ENCODE results near the gene SEMA3E. TPM values are rescaled to one million over a fixed set of nuclear protein-coding genes. Genes with fewer than 3 reads are reported as not detected.

The SEMA3E gene
- total and polyA plus RNA-seq, 2 experiments from 2014 or later: 7.0 to 14.0 TPM

- Histone ChIP-seq H3K4me1 (ENCODE audit: insufficient read depth) (no peaks in the 10 kb centered on the region), H2AFZ (no peak overlapping the region), H3K27me3 (no peaks in the 10 kb centered on the region), H3K36me3 (replicated peaks; ENCODE audit: insufficient read depth, low read depth) (no peaks in the 10 kb centered on the region), H3K4me2 (no peak overlapping the region), H3K79me2 (no peaks in the 10 kb centered on the region), H3K27ac (no peak overlapping the region), H3K9me2 (replicated peaks; ENCODE audit: insufficient read depth) (no peaks in the 10 kb centered on the region), H4K20me1 (ENCODE audit: insufficient read depth, poor library complexity, severe bottlenecking) (no peaks in the 10 kb centered on the region), H3K9me3 (ENCODE audit: low read depth) (no peaks in the 10 kb centered on the region), H3K4me3 (no peak overlapping the region)
- DNase-seq (ENCODE audit: low spot score): no peak
- no peak for TF ChIP-seq EZH2phosphoT487 (IDR thresholded peaks at IDR 0.05; ENCODE audit: low read depth, severe bottlenecking, unreplicated experiment)
- TF ChIP-seq CTCF (IDR thresholded peaks at IDR 0.05; ENCODE audit: poor library complexity): no peak
- TF ChIP-seq EZH2 (IDR thresholded peaks at IDR 0.05; ENCODE audit: borderline replicate concordance): no peak
- 82% methylated on average over 1 of the region's 1 CpG for WGBS (ENCODE audit: low lambda C conversion rate, missing lambda C conversion rate)
Observed at GRCh38 chr7:83599131-83599530, 49.8 kb downstream of the SEMA3E start.

GRCh38 chr7:83593921-83594475 is 54.9 kb downstream of the SEMA3E start:
- H3K4me1 ChIP-seq (ENCODE audit: insufficient read depth): no peaks in the 10 kb centered on the region
- H3K9me2 ChIP-seq (replicated peaks; ENCODE audit: insufficient read depth): no peaks in the 10 kb centered on the region
- 86% methylated on average over 4 of the region's 4 CpGs for whole genome bisulfite sequencing (ENCODE audit: low lambda C conversion rate, missing lambda C conversion rate)
- no peaks in the 10 kb centered on the region for H3K27me3 ChIP-seq
- H3K36me3 ChIP-seq (replicated peaks; ENCODE audit: insufficient read depth, low read depth): no peaks in the 10 kb centered on the region
- no peak for TF ChIP-seq EZH2phosphoT487 (IDR thresholded peaks at IDR 0.05; ENCODE audit: low read depth, severe bottlenecking, unreplicated experiment)
- TF ChIP-seq CTCF (IDR thresholded peaks at IDR 0.05; ENCODE audit: poor library complexity): no peak
- TF ChIP-seq EZH2 (IDR thresholded peaks at IDR 0.05; ENCODE audit: borderline replicate concordance): no peak
- no peak overlapping the region for H3K4me3 ChIP-seq
- H4K20me1 ChIP-seq (ENCODE audit: insufficient read depth, poor library complexity, severe bottlenecking): no peaks in the 10 kb centered on the region
- no peaks in the 10 kb centered on the region for H3K79me2 ChIP-seq
- DNase-seq (ENCODE audit: low spot score): no peak
- no peak overlapping the region for H3K4me2 ChIP-seq
- H2AFZ ChIP-seq: no peak overlapping the region
- no peaks in the 10 kb centered on the region for H3K9me3 ChIP-seq (ENCODE audit: low read depth)
- no peak overlapping the region for H3K27ac ChIP-seq

- no peak for TF ChIP-seq CTCF (IDR thresholded peaks at IDR 0.05; ENCODE audit: poor library complexity)
- TF ChIP-seq EZH2phosphoT487 (IDR thresholded peaks at IDR 0.05; ENCODE audit: low read depth, severe bottlenecking, unreplicated experiment): no peak
- TF ChIP-seq EZH2 (IDR thresholded peaks at IDR 0.05; ENCODE audit: borderline replicate concordance): no peak
- H3K4me1 ChIP-seq (ENCODE audit: insufficient read depth): no peaks in the 10 kb centered on the region
- no peaks in the 10 kb centered on the region for H3K36me3 ChIP-seq (replicated peaks; ENCODE audit: insufficient read depth, low read depth)
- DNase-seq (ENCODE audit: low spot score): no peak
- H3K4me3 ChIP-seq: no peak overlapping the region
- H4K20me1 ChIP-seq (ENCODE audit: insufficient read depth, poor library complexity, severe bottlenecking): no peaks in the 10 kb centered on the region
- H3K9me2 ChIP-seq (replicated peaks; ENCODE audit: insufficient read depth): no peaks in the 10 kb centered on the region
- 85% methylated on average over 4 of the region's 4 CpGs for WGBS (ENCODE audit: low lambda C conversion rate, missing lambda C conversion rate)
- H2AFZ ChIP-seq: no peak overlapping the region
- no peak overlapping the region for H3K4me2 ChIP-seq
- H3K9me3 ChIP-seq (ENCODE audit: low read depth): no peaks in the 10 kb centered on the region
- no peak overlapping the region for H3K27ac ChIP-seq
- H3K79me2 ChIP-seq: no peaks in the 10 kb centered on the region
- H3K27me3 ChIP-seq: no peaks in the 10 kb centered on the region
Observed at GRCh38 chr7:83588602-83589240, 60.2 kb downstream of the SEMA3E start.
